Gastroesophageal sphincter (tissue), 3 donors: ENCODE measurements around the gene ATXN2L.

ENCODE experiments used
- EP300 ChIP-seq: sonication (generic); formaldehyde crosslinking; IDR thresholded peaks from one replicate; pipeline ENCODE4 v1.6.1; 2017; ENCODE audit warnings: antibody characterized with exemption, mild to moderate bottlenecking
- POLR2A ChIP-seq, 2 donors: fragments of 450-650 bp; IDR thresholded peaks; one replicate each; pipeline ENCODE4 v1.6.1; 2017; ENCODE audit warnings: antibody characterized with exemption in 2 of 2, mild to moderate bottlenecking in 2 of 2, moderate library complexity in 1 of 2
- TF ChIP-seq, protein P1 (sequence below), 4 experiments: fragments of 200-600 bp in 2 of 4; fragments of 450-650 bp in 2 of 4; sonication (generic) in 1 of 4; IDR thresholded peaks; one replicate each; pipeline ENCODE4 v1.5.1; 2017 to 2019; ENCODE audit warnings: antibody characterized with exemption in 4 of 4, mild to moderate bottlenecking in 2 of 4, moderate library complexity in 2 of 4

DNA sequence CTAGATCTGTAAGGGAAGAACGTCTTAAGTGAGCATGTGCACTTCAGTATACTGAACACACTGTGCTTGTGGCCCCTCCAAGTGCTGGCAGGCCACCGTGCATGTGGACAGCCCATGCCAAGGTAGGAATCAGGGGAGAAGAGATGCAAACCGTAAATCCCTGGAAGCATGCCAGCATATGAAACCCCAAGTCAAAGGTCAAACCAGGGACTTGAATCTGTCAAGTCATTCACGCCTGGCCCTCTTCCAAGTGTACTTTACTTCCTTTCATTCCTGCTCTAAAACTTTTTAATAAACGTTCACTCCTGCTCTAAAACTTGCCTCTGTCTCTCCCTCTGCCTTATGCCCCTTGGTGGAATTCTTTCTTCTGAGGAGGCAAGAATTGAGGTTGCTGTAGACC, 2.8 kb upstream of the ATXN2L start:
- TF ChIP-seq, protein P1, sequence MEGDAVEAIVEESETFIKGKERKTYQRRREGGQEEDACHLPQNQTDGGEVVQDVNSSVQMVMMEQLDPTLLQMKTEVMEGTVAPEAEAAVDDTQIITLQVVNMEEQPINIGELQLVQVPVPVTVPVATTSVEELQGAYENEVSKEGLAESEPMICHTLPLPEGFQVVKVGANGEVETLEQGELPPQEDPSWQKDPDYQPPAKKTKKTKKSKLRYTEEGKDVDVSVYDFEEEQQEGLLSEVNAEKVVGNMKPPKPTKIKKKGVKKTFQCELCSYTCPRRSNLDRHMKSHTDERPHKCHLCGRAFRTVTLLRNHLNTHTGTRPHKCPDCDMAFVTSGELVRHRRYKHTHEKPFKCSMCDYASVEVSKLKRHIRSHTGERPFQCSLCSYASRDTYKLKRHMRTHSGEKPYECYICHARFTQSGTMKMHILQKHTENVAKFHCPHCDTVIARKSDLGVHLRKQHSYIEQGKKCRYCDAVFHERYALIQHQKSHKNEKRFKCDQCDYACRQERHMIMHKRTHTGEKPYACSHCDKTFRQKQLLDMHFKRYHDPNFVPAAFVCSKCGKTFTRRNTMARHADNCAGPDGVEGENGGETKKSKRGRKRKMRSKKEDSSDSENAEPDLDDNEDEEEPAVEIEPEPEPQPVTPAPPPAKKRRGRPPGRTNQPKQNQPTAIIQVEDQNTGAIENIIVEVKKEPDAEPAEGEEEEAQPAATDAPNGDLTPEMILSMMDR (IDR thresholded peaks at IDR 0.05), result no peak
- TF ChIP-seq POLR2A (IDR thresholded peaks at IDR 0.05) (no peak), EP300 (no peak)
